ENCODE measurements around the gene RIN2. TPM values are rescaled to one million over a fixed set of nuclear protein-coding genes. Genes with fewer than 3 reads are reported as not detected.
"Not testable (repeated sequence)": the region's sequence is repeated elsewhere in the genome, so short reads cannot be mapped to it uniquely, and the experiment has no call there.

The RIN2 gene
- total RNA-seq, 2 experiments from 2014 or later = not detected

DNA sequence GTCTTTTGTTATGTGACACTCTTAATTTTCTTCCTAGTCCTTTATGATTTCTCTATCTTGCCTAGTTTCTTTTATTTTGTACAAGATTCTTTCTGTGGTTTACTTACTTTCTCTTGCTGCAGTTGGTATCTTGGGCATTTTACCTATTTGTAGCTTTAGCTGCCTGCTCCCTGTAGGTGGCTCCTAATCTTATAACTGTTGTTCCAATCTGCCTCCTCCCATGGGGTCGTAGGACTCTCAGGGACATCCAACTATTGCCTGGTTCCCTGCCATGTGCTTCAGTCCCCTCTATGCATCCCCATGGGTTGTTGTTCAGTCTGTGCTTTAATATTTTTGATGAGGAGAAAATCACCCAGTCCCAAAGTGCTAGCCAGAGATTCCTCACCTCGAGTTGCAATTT is 31.4 kb downstream of the RIN2 start:
- H3K4me3 Mint-ChIP-seq = no peak overlapping the region
- DNase-seq = no peak
- H3K9me3 Mint-ChIP-seq = no peaks in the 10 kb centered on the region
- H3K4me1 Mint-ChIP-seq = no peaks in the 10 kb centered on the region
- H3K36me3 Mint-ChIP-seq (ENCODE audit: low read depth) = no peaks in the 10 kb centered on the region
- peaks cover 14% of the 10 kb centered on the region for H3K27me3 Mint-ChIP-seq
- H3K27ac Mint-ChIP-seq = no peak overlapping the region
- ChIA-PET CTCF (no interaction called here), POLR2A (no interaction called here)

DNA sequence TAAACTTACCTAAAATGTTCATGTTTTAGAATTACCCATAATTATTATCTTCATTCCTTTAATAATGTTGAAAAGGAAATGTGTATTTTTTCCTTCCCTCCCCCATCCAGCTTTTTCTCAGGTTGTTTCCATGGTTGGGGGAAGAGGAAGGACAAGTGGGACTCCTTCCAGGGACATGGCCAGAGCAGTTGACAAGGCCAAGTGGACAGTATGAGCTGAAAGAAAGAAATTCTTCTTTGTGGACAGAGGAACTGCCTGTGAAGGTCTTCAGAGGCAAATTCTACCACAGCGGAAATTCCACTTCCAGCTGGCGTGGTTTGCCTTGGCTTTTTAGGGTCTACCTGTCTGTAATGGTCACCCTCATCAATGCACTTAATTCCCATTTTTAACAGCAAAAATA is 33.8 kb downstream of the RIN2 start:
- Mint-ChIP-seq H3K27me3 (peaks cover 19% of the 10 kb centered on the region), H3K4me3 (no peak overlapping the region), H3K27ac (no peak overlapping the region), H3K9me3 (no peaks in the 10 kb centered on the region), H3K4me1 (no peaks in the 10 kb centered on the region), H3K36me3 (ENCODE audit: low read depth) (no peaks in the 10 kb centered on the region)
- ChIA-PET CTCF (no interaction called here), POLR2A (no interaction called here)
- DNase-seq = no peak

DNA sequence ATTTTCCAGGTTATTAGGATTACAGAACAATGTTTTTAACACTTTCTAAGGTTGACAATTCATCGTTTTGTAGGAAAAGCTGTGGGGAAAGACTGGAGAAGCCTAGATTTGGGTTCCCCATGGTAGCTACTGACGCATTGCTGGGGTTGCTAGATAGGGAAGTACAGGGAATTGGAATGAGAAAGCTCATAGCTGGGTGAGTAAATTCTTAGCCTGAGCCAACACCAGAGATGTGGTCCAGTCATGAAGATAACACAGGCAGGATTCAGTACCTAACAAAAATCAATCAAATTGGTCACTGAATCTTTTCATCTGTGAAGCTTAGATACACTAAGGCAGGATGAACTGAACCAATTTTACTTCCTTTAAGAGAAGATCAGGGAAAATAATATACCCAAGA is 35.7 kb downstream of the RIN2 start:
- Mint-ChIP-seq H3K4me3 (no peak overlapping the region), H3K27ac (no peak overlapping the region), H3K9me3 (no peaks in the 10 kb centered on the region), H3K36me3 (ENCODE audit: low read depth) (no peaks in the 10 kb centered on the region), H3K4me1 (no peaks in the 10 kb centered on the region), H3K27me3 (peaks cover 19% of the 10 kb centered on the region)
- DNase-seq = no peak
- ChIA-PET CTCF (no interaction called here), POLR2A (no interaction called here)

DNA sequence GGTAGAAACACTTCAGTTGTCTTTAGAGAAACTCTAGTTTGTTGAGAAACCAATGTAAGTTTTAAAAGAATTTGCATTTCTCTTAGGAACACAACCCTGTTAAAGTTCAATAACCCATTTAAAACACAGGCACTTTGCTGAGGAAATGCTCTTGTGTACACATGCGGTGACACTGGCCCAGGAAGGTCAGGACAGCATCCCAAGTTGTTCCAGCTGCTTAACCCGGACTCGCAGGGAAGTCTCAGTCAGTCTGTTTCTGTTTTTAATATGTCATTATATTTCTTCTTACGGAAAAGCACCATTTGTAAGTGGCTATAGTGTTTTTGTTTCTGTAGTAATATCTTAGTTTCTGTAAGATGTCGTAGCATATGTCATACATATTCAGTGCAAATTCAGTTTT is 36.9 kb downstream of the RIN2 start:
- H3K9me3 Mint-ChIP-seq = no peaks in the 10 kb centered on the region
- POLR2A ChIA-PET = no interaction called here
- no peaks in the 10 kb centered on the region for H3K4me1 Mint-ChIP-seq
- H3K27me3 Mint-ChIP-seq = peaks cover 14% of the 10 kb centered on the region
- H3K4me3 Mint-ChIP-seq = no peak overlapping the region
- no peak for DNase-seq
- CTCF ChIA-PET = no interaction called here
- H3K27ac Mint-ChIP-seq = no peak overlapping the region
- no peaks in the 10 kb centered on the region for H3K36me3 Mint-ChIP-seq (ENCODE audit: low read depth)

DNA sequence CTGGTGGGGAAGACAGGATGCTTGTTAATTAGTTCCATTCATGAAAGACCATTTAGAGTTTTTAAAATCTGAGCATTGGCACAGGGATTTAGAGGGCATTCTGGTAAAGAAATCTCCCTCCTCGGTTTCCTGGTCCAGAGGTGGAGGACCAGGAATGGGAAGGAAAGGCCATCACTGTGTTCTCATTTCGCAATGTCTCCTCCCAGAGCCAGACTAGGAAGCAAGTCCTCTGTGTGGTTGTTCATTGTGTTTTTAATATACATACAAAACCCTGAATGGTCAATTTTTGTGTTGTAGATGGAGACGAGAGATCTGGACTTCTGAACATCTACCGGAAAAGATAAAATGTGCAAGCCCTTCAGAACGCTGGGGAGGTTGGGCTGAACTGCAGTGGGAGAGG is 41.3 kb downstream of the RIN2 start:
- H3K4me1 Mint-ChIP-seq = no peaks in the 10 kb centered on the region
- CTCF ChIA-PET = no interaction called here
- no peak overlapping the region for H3K27ac Mint-ChIP-seq
- no peak overlapping the region for H3K4me3 Mint-ChIP-seq
- H3K27me3 Mint-ChIP-seq = peaks cover 6% of the 10 kb centered on the region
- DNase-seq = no peak
- H3K36me3 Mint-ChIP-seq (ENCODE audit: low read depth) = no peaks in the 10 kb centered on the region
- no peaks in the 10 kb centered on the region for H3K9me3 Mint-ChIP-seq
- POLR2A ChIA-PET = no interaction called here

DNA sequence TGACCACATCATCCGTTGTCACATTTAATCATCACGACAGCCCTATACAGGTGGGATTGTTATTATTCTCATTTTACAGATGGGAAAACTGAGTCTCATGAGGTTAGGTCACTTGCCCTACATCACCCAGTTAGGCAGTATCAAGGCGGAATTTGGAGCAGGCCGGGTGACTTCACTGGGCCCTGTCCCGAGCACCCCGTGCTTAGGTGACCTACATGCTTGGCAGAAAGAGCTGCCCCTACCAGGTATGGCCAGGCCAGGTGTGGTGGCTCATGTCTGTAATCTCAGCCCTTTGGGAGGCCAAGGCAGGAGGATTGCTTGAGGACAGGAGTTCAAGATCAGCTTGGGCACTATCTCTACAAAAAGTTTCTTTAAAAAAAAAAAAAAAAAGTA is 44.0 kb downstream of the RIN2 start:
- no peaks in the 10 kb centered on the region for H3K4me1 Mint-ChIP-seq
- no peak overlapping the region for H3K27ac Mint-ChIP-seq
- no peaks in the 10 kb centered on the region for H3K36me3 Mint-ChIP-seq (ENCODE audit: low read depth)
- H3K4me3 Mint-ChIP-seq = no peak overlapping the region
- CTCF ChIA-PET = no interaction called here
- no peaks in the 10 kb centered on the region for H3K9me3 Mint-ChIP-seq
- DNase-seq = no peak
- no peaks in the 10 kb centered on the region for H3K27me3 Mint-ChIP-seq
- POLR2A ChIA-PET = no interaction called here

DNA sequence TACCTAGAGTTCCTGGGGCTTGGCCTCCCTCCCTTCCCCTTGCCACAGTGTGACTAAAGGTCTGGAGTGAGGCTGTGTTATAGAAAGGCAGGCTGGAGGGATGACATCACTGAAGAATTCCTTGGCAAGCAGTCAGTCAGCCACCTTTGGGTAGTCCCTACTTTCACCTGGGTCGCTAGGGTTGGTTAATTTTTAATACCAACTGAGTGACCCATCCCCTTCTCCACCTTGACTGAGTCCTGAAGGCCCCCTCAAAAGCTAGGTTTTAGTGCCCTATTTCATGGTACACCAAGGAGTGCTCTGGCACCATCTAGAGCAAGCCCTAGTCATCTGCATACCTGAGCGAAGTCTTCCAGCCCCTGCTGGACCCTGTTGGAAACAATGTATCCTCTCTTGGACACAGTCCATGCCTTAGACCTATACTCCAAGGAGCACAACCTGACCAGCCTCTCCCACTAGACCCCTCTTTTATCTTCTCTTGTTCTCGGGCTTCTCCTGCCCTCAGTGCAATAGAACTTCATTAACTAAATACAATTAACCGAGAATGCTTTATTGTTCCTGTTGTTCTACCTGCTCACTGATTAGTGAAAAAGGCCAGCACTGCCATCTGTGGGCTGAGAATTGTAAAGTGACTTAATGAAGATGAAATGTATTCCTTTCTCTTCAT is 44.6 kb downstream of the RIN2 start:
- no peaks in the 10 kb centered on the region for H3K36me3 Mint-ChIP-seq (ENCODE audit: low read depth)
- POLR2A ChIA-PET = no interaction called here
- no peaks in the 10 kb centered on the region for H3K9me3 Mint-ChIP-seq
- no peak overlapping the region for H3K27ac Mint-ChIP-seq
- no peaks in the 10 kb centered on the region for H3K27me3 Mint-ChIP-seq
- CTCF ChIA-PET = no interaction called here
- no peak for DNase-seq
- H3K4me1 Mint-ChIP-seq = no peaks in the 10 kb centered on the region
- H3K4me3 Mint-ChIP-seq = no peak overlapping the region

DNA sequence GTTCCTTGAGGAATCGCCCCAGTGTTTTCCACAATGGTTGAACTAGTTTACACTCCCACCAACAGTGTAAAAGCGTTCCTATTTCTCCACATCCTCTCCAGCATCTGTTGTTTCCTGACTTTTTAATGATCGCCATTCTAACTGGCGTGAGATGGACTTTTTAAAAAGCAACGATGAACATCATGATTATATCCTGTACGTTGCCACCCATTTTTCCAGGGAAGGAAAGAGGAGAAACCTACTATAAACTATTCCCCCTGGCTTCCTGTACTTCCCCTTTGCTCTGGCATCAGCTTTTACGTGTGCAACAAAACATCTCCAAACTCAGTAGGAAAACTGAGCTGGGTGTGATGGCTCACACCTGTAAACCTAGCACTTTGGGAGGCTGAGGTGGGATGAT is 48.2 kb downstream of the RIN2 start:
- CTCF ChIA-PET; POLR2A ChIA-PET; H3K9me3 Mint-ChIP-seq; H3K27ac Mint-ChIP-seq; H3K36me3 Mint-ChIP-seq (ENCODE audit: low read depth); H3K4me3 Mint-ChIP-seq; DNase-seq; H3K27me3 Mint-ChIP-seq; H3K4me1 Mint-ChIP-seq: not testable (repeated sequence)

DNA sequence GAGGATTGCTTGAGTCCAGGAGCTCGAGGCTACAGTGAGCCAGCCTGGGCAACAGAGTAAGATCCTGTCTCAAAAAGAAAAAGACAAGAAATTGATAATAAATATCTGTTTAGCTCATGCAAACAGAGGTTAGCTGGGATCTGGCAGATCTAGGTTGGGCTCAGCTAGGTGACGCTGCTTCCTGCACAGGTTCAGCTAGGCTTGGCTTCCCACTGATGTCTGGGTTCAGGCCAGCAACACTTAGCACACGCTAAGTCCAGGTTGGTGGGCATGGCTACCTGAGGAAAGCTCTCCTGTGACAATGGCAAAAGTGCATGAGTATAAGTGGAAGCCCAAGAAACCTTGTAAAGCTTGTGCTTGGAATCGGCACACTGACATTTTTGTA is 48.7 kb downstream of the RIN2 start:
- no peak for DNase-seq
- no peaks in the 10 kb centered on the region for H3K27me3 Mint-ChIP-seq
- CTCF ChIA-PET = no interaction called here
- POLR2A ChIA-PET = no interaction called here
- H3K4me1 Mint-ChIP-seq = no peaks in the 10 kb centered on the region
- H3K27ac Mint-ChIP-seq = no peak overlapping the region
- H3K9me3 Mint-ChIP-seq = no peaks in the 10 kb centered on the region
- H3K36me3 Mint-ChIP-seq (ENCODE audit: low read depth) = no peaks in the 10 kb centered on the region
- H3K4me3 Mint-ChIP-seq = no peak overlapping the region

DNA sequence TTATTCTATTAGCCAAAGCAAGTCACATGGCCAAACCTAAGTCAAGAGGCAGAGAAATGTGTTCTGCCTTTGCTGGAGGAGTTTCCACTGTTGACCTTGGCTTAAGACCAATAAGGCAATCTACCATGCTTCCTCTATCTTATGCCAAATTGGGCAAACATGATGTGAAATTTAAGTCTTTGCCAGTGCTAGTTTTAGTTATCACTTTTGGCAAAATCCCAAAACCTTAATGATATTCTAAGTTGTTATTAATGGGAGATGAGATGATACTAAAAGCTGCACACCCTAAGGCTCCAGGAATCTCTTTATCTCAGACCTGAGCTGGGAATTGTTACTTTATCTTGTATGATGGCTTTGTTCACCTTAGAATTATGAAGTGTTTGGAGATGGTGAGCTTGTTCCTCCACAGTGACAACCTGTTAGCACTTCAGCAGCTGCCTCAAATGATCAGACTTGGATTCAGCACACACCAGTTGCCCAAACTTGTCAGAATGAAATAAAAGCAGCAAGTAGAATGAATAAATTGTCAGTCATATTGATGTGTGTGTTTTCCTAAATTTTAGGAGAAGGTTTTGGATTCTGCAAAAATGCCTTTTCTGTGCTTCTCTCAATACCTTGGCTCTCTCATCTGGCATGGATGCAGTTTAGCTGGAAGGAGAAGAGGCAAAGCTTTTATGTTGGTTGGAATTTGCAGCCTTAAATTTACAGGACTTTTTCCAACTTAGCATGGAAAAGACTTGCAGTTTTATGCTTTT is 49.3 kb downstream of the RIN2 start:
- H3K4me3 Mint-ChIP-seq = no peak overlapping the region
- H3K36me3 Mint-ChIP-seq (ENCODE audit: low read depth) = no peaks in the 10 kb centered on the region
- ChIA-PET POLR2A (no interaction called here), CTCF (no interaction called here)
- H3K27ac Mint-ChIP-seq = no peak overlapping the region
- no peaks in the 10 kb centered on the region for H3K27me3 Mint-ChIP-seq
- no peaks in the 10 kb centered on the region for H3K9me3 Mint-ChIP-seq
- DNase-seq = no peak
- no peaks in the 10 kb centered on the region for H3K4me1 Mint-ChIP-seq

Data from activated CD4-positive, alpha-beta memory T cell treated with anti-CD3 and anti-CD28 coated beads, Interleukin-2, amount 10 ng/mL, durations not matched to agents 7 days and 5 days (primary cell).